Lower leg skin (tissue), 4 donors: ENCODE data around the gene KIAA0040. TPM values are rescaled to one million over a fixed set of nuclear protein-coding genes. Genes with fewer than 3 reads are reported as not detected.

Source experiments
- DNase-seq, 2 donors: peaks; one replicate each; pipeline ENCODE4 v3.0.0-alpha.2; 2019; ENCODE audit warnings: low spot score in 2 of 2
- H3K4me3 ChIP-seq: fragments of 200-600 bp; sonication (generic); 2 replicates; pipeline ENCODE4 v1.5.1; 2017; ENCODE audit warnings: mild to moderate bottlenecking, low read depth; ENCODE audit not compliant: poor library complexity, severe bottlenecking
- CTCF ChIP-seq, 3 donors: fragments of 450-650 bp; IDR thresholded peaks; one replicate each; pipeline ENCODE4 v1.5.1; 2016; ENCODE audit warnings: antibody characterized with exemption in 3 of 3, mild to moderate bottlenecking in 3 of 3, moderate library complexity in 2 of 3
- POLR2A ChIP-seq, 2 donors: fragments of 450-650 bp; IDR thresholded peaks; one replicate each; pipeline ENCODE4 v1.6.1; 2016 to 2017; ENCODE audit warnings: antibody characterized with exemption in 2 of 2, mild to moderate bottlenecking in 1 of 2, moderate library complexity in 1 of 2
- WGBS, 2 donors: methylation state at CpG; one replicate each; pipeline ENCODE4 v1.1.5; 2018; 5-methylcytosine and 5-hydroxymethylcytosine counted together
- intact Hi-C: fragments of 100-400 bp; cut with DNase I; formaldehyde crosslinking; loops from one replicate; pipeline ENCODE4 v1.15.0; 2023; ENCODE audit warnings: low total_unique reads
- total RNA-seq, 4 donors: library from RNA; depleted of rRNA; stranded (reverse); fragments of >200 nt; gene quantifications; one replicate each; pipeline ENCODE4 v1.1.0, GENCODE V29; 2016

KIAA0040 gene
- total RNA-seq, 4 donors from 2014 or later, result 12.3 to 16.3 (median 15.0) TPM

GRCh38 chr1:175183586-175183985 is 9.0 kb downstream of the KIAA0040 start:
- intact Hi-C loops, result no loop called here
- H3K4me3 ChIP-seq, result no peak overlapping the region
- WGBS, 2 donors, result 88 to 92% methylated on average over 5 of the region's 5 CpGs
- TF ChIP-seq CTCF (IDR thresholded peaks at IDR 0.05) (no peak), POLR2A (IDR thresholded peaks at IDR 0.05) (no peak)
- DNase-seq, result peak in 1 of 2 donors; percentile 56

- DNase-seq, result peak in 1 of 2 donors; percentile 57
- TF ChIP-seq POLR2A (IDR thresholded peaks at IDR 0.05) (no peak), CTCF (IDR thresholded peaks at IDR 0.05) (no peak)
- intact Hi-C loops, result no loop called here
- no peak overlapping the region for H3K4me3 ChIP-seq
- 71 to 74% methylated on average over 4 of the region's 4 CpGs for WGBS, 2 donors
Observed at GRCh38 chr1:175182201-175182746, 10.3 kb downstream of the KIAA0040 start.

GRCh38 chr1:175179837-175180590 is 12.6 kb downstream of the KIAA0040 start:
- no peak for TF ChIP-seq CTCF (IDR thresholded peaks at IDR 0.05)
- no peak for TF ChIP-seq POLR2A (IDR thresholded peaks at IDR 0.05)
- peak in 1 of 2 donors; percentile 25 for DNase-seq
- intact Hi-C loops, result no loop called here
- 85 to 90% methylated on average over 2 of the region's 2 CpGs for WGBS, 2 donors
- H3K4me3 ChIP-seq, result no peak overlapping the region

GRCh38 chr1:175178456-175178855 is 14.1 kb downstream of the KIAA0040 start:
- DNase-seq, result peak in 1 of 2 donors; percentile 23
- intact Hi-C loops, result no loop called here
- TF ChIP-seq POLR2A (IDR thresholded peaks at IDR 0.05), result no peak
- TF ChIP-seq CTCF (IDR thresholded peaks at IDR 0.05), result no peak
- WGBS, 2 donors, result 48 to 63% methylated on average over 3 of the region's 3 CpGs
- no peak overlapping the region for H3K4me3 ChIP-seq

- WGBS, 2 donors, result 80 to 100% methylated on average over 1 of the region's 1 CpG
- DNase-seq, result peak in 1 of 2 donors; percentile 77
- H3K4me3 ChIP-seq, result no peak overlapping the region
- intact Hi-C loops, result no loop called here
- TF ChIP-seq CTCF (IDR thresholded peaks at IDR 0.05) (no peak), POLR2A (IDR thresholded peaks at IDR 0.05) (no peak)
Observed at GRCh38 chr1:175178056-175178455, 14.5 kb downstream of the KIAA0040 start.
